HepG2 (cell line): ENCODE data around the gene GRIK3. TPM values are rescaled to one million over a fixed set of nuclear protein-coding genes. Genes with fewer than 3 reads are reported as not detected.
A peak's percentile ranks its signal among the peaks of the same experiment; 100 is the strongest.

Experiments
- ADNP ChIP-seq: sonication (generic); formaldehyde crosslinking; IDR thresholded peaks from 2 replicates; pipeline ENCODE4 v1.4.0; 2020; ENCODE audit warnings: missing genetic modification reagents
- AKNA ChIP-seq: sonication (generic); formaldehyde crosslinking; IDR thresholded peaks from 2 replicates; pipeline ENCODE4 v1.4.0; 2020; ENCODE audit warnings: missing genetic modification reagents, borderline replicate concordance
- ATF2 ChIP-seq: sonication (generic); formaldehyde crosslinking; IDR thresholded peaks from 2 replicates; pipeline ENCODE4 v1.4.0; 2020; ENCODE audit warnings: missing genetic modification reagents
- CREB3 ChIP-seq: sonication (generic); formaldehyde crosslinking; IDR thresholded peaks from 2 replicates; pipeline ENCODE4 v1.5.0; 2020; ENCODE audit warnings: missing genetic modification reagents
- CSRNP1 ChIP-seq: sonication (generic); formaldehyde crosslinking; IDR thresholded peaks from 2 replicates; pipeline ENCODE4 v1.8.1; 2023; ENCODE audit warnings: mild to moderate bottlenecking, missing genetic modification reagents
- FOXA1 ChIP-seq, 2 experiments: fragments of 450-650 bp in 1 of 2; sonication (generic) in 1 of 2; formaldehyde crosslinking in 1 of 2; IDR thresholded peaks; 2 replicates each; pipeline versions ENCODE4 v1.4.0 to v1.6.1; 2016 to 2020; ENCODE audit warnings: missing genetic modification reagents in 1 of 2
- HOXA3 ChIP-seq: sonication (generic); formaldehyde crosslinking; IDR thresholded peaks from 2 replicates; pipeline ENCODE4 v1.5.0; 2020; ENCODE audit warnings: missing genetic modification reagents
- LBX2 ChIP-seq: sonication (generic); formaldehyde crosslinking; IDR thresholded peaks from 2 replicates; pipeline ENCODE4 v1.5.0; 2020; ENCODE audit warnings: missing genetic modification reagents, mild to moderate bottlenecking, borderline replicate concordance
- MIXL1 ChIP-seq: IDR thresholded peaks from 2 replicates; pipeline ENCODE4 v1.6.1; 2016
- NFYB ChIP-seq: sonication (generic); formaldehyde crosslinking; IDR thresholded peaks from 2 replicates; pipeline ENCODE4 v1.4.0; 2020; ENCODE audit warnings: missing genetic modification reagents
- PAX8 ChIP-seq: sonication (generic); formaldehyde crosslinking; IDR thresholded peaks from 2 replicates; pipeline ENCODE4 v1.8.0; 2022; ENCODE audit warnings: mild to moderate bottlenecking, missing genetic modification reagents, borderline replicate concordance
- SOX5 ChIP-seq: IDR thresholded peaks from 2 replicates; pipeline ENCODE4 v1.6.1; 2016; ENCODE audit warnings: borderline replicate concordance
- ZBTB20 ChIP-seq: sonication (generic); formaldehyde crosslinking; IDR thresholded peaks from 2 replicates; pipeline ENCODE4 v1.8.1; 2023; ENCODE audit warnings: missing genetic modification reagents, low read depth, mild to moderate bottlenecking, borderline replicate concordance
- ZFP37 ChIP-seq: sonication (generic); formaldehyde crosslinking; IDR thresholded peaks from 2 replicates; pipeline ENCODE4 v1.4.0; 2020; ENCODE audit warnings: missing genetic modification reagents, borderline replicate concordance
- ZMAT3 ChIP-seq: sonication (generic); formaldehyde crosslinking; conservative IDR thresholded peaks from 2 replicates; pipeline ENCODE4 v1.7.0; 2021; ENCODE audit warnings: missing genetic modification reagents
- ZNF263 ChIP-seq: sonication (generic); formaldehyde crosslinking; IDR thresholded peaks from 2 replicates; pipeline ENCODE4 v1.4.0; 2020; ENCODE audit warnings: missing genetic modification reagents
- ZNF317 ChIP-seq: sonication (generic); formaldehyde crosslinking; IDR thresholded peaks from 2 replicates; pipeline ENCODE4 v1.5.0; 2020; ENCODE audit warnings: mild to moderate bottlenecking, missing genetic modification reagents
- ZNF326 ChIP-seq: sonication (generic); formaldehyde crosslinking; IDR thresholded peaks from 2 replicates; pipeline ENCODE4 v1.4.0; 2020; ENCODE audit warnings: missing genetic modification reagents, borderline replicate concordance
- ZNF546 ChIP-seq: sonication (generic); formaldehyde crosslinking; conservative IDR thresholded peaks from 2 replicates; pipeline ENCODE4 v1.8.1; 2023; ENCODE audit warnings: mild to moderate bottlenecking, missing genetic modification reagents
- polyA plus RNA-seq, 8 experiments: library from polyadenylated mRNA; depleted of rRNA in 3 of 8; stranded (reverse) in 7 of 8; unstranded in 1 of 8; fragments of >200 nt; fragmentation: Illumina TruSeq in 4 of 8; extraction: Trizol in 4 of 8; gene quantifications; 2 replicates each; pipeline versions ENCODE4 v1.2.1 to v1.2.3, GENCODE V29; 2011 to 2016; ENCODE audit warnings: low read depth in 4 of 8, missing spikeins in 1 of 8, mixed read lengths in 1 of 8; ENCODE audit not compliant: insufficient read depth in 1 of 8
- total RNA-seq, 5 experiments: library from RNA; depleted of rRNA; stranded (reverse); fragments of >200 nt; fragmentation: Illumina TruSeq; extraction: Trizol; gene quantifications; 2 replicates each; pipeline ENCODE4 v1.2.3, GENCODE V29; 2016; ENCODE audit warnings: low read depth in 1 of 5

The GRIK3 gene
- total and polyA plus RNA-seq, 2 of the 13 experiments (the other 11 are each of a cell fraction or from before 2014, with no cell fraction given): not detected

GRCh38 chr1:36924282-36924811, 110.0 kb downstream of the GRIK3 start (continued):
- TF ChIP-seq AKNA (CRISPR knock-in tag): no peak
- no peak for TF ChIP-seq ZBTB20
- TF ChIP-seq CREB3 (CRISPR knock-in tag): no peak
- TF ChIP-seq CSRNP1 (CRISPR knock-in tag): no peak
- TF ChIP-seq MIXL1 (CRISPR knock-in tag): peak; percentile 56; the same call in 1 of the 2 replicates
- no peak for TF ChIP-seq NFYB
- no peak for TF ChIP-seq ATF2 (CRISPR knock-in tag)
- TF ChIP-seq ZNF317: no peak
- TF ChIP-seq SOX5 (CRISPR knock-in tag): no peak
- no peak for TF ChIP-seq ZNF326 (CRISPR knock-in tag)
- TF ChIP-seq FOXA1 (IDR thresholded peaks at IDR 0.05): no peak
- TF ChIP-seq FOXA1 (CRISPR knock-in tag; IDR thresholded peaks at IDR 0.05): no peak
- TF ChIP-seq ZFP37 (CRISPR knock-in tag): peak; percentile 69; the same call in 1 of the 2 replicates
- no peak for TF ChIP-seq ZMAT3 (CRISPR knock-in tag)
- TF ChIP-seq HOXA3 (CRISPR knock-in tag): no peak
- TF ChIP-seq LBX2: no peak
- TF ChIP-seq ADNP (CRISPR knock-in tag): no peak
- TF ChIP-seq ZNF263 (CRISPR knock-in tag): no peak
- no peak for TF ChIP-seq PAX8 (CRISPR knock-in tag)
- TF ChIP-seq ZNF546 (CRISPR knock-in tag): no peak
